Naive thymus-derived CD4-positive, alpha-beta T cell (primary cell): ENCODE results near the gene QSOX2. TPM values are rescaled to one million over a fixed set of nuclear protein-coding genes. Genes with fewer than 3 reads are reported as not detected.

ENCODE experiments used
- ATAC-seq: fragments of 150-1000 bp; cut with Tn5 transposase; 2 replicates; pipeline ENCODE4 v1.10.0; 2021; ENCODE audit warnings: mild to moderate bottlenecking, moderate library complexity
- CTCF ChIA-PET: fragments of 350-600 bp; sonication (Branson Sonifier 250); formaldehyde crosslinking; loops from one replicate; lab custom pipeline; 2021; ENCODE audit warnings: antibody characterized with exemption; lab: Charles Lee
- POLR2A ChIA-PET: fragments of 350-600 bp; sonication (Branson Sonifier 250); formaldehyde crosslinking; loops from one replicate; lab custom pipeline; 2021; ENCODE audit warnings: antibody characterized with exemption, inconsistent platforms; lab: Charles Lee
- DNase-seq, 9 donors: peaks; one replicate each; pipeline versions ENCODE4 v3.0.0 to v3.0.0-alpha.2; 2020 to 2022; ENCODE audit warnings: mixed read lengths in 1 of 9
- H3K27ac ChIP-seq: one replicate; pipeline ENCODE4 v1.7.0; 2013; ENCODE audit warnings: mild to moderate bottlenecking, low read depth, low read length, moderate library complexity
- H3K27me3 ChIP-seq, 2 donors: one replicate each; pipeline ENCODE4 v1.7.0; 2013; ENCODE audit warnings: low read length in 2 of 2, mild to moderate bottlenecking in 2 of 2, moderate library complexity in 2 of 2; ENCODE audit not compliant: control insufficient read depth in 2 of 2, insufficient read depth in 2 of 2
- H3K36me3 ChIP-seq, 3 experiments: 1 replicate in 2 of 3; 2 replicates in 1 of 3; pipeline ENCODE4 v1.7.0; 2013; ENCODE audit warnings: low read length in 3 of 3, mild to moderate bottlenecking in 3 of 3, moderate library complexity in 1 of 3; ENCODE audit not compliant: insufficient read depth in 3 of 3, control insufficient read depth in 2 of 3
- H3K4me1 ChIP-seq, 2 donors: one replicate each; pipeline ENCODE4 v1.7.0; 2013; ENCODE audit warnings: low read length in 2 of 2, mild to moderate bottlenecking in 2 of 2, moderate library complexity in 1 of 2; ENCODE audit not compliant: control insufficient read depth in 2 of 2, insufficient read depth in 2 of 2
- H3K4me3 ChIP-seq: 2 replicates; pipeline ENCODE4 v1.7.0; 2013; ENCODE audit warnings: mild to moderate bottlenecking, low read length
- H3K9me3 ChIP-seq, 3 experiments: 1 replicate in 2 of 3; 2 replicates in 1 of 3; pipeline ENCODE4 v1.7.0; 2013; ENCODE audit warnings: low read length in 3 of 3; ENCODE audit not compliant: control insufficient read depth in 2 of 3
- H3K27ac Mint-ChIP-seq, 9 donors: one replicate each; pipeline ENCODE4 v1.8.0; 2020 to 2022; ENCODE audit warnings: mixed read lengths in 9 of 9, mild to moderate bottlenecking in 8 of 9, moderate library complexity in 5 of 9, inconsistent platforms in 2 of 9
- H3K27me3 Mint-ChIP-seq, 5 donors: one replicate each; pipeline ENCODE4 v1.8.0; 2021 to 2022; ENCODE audit warnings: mixed read lengths in 5 of 5, mild to moderate bottlenecking in 1 of 5
- H3K36me3 Mint-ChIP-seq, 5 donors: one replicate each; pipeline ENCODE4 v1.8.0; 2020 to 2022; ENCODE audit warnings: mixed read lengths in 5 of 5, mild to moderate bottlenecking in 3 of 5, inconsistent platforms in 1 of 5
- H3K4me1 Mint-ChIP-seq, 7 donors: one replicate each; pipeline ENCODE4 v1.8.0; 2020 to 2022; ENCODE audit warnings: mixed read lengths in 7 of 7, mild to moderate bottlenecking in 3 of 7, inconsistent platforms in 1 of 7
- H3K4me3 Mint-ChIP-seq, 10 donors: one replicate each; pipeline ENCODE4 v1.8.0; 2020 to 2022; ENCODE audit warnings: mild to moderate bottlenecking in 10 of 10, mixed read lengths in 10 of 10, moderate library complexity in 6 of 10, inconsistent platforms in 2 of 10
- H3K9me3 Mint-ChIP-seq, 11 donors: one replicate each; pipeline ENCODE4 v1.8.0; 2020 to 2022; ENCODE audit warnings: mixed read lengths in 11 of 11, mild to moderate bottlenecking in 4 of 11, inconsistent platforms in 1 of 11, moderate library complexity in 1 of 11
- intact Hi-C, 2 donors: fragments of 100-400 bp; cut with micrococcal nuclease; formaldehyde crosslinking; loops; one replicate each; pipeline ENCODE4 v1.15.1; 2023
- polyA plus RNA-seq, 2 donors: library from polyadenylated mRNA; unstranded; fragments of 300-500 nt; fragmentation: Illumina TruSeq; gene quantifications; one replicate each; pipeline ENCODE4 v1.2.3, GENCODE V29; 2021
- total RNA-seq, 6 experiments: library from RNA in 5 of 6; stranded (reverse) in 5 of 6; gene quantifications; 1 replicate in 5 of 6; 2 replicates in 1 of 6; pipeline ENCODE4 v1.2.3 and lab custom pipeline; 2021 to 2026

QSOX2 gene
- total and polyA plus RNA-seq, 7 experiments from 2014 or later, result 0.26 to 15.9 (median 11.9) TPM

DNA sequence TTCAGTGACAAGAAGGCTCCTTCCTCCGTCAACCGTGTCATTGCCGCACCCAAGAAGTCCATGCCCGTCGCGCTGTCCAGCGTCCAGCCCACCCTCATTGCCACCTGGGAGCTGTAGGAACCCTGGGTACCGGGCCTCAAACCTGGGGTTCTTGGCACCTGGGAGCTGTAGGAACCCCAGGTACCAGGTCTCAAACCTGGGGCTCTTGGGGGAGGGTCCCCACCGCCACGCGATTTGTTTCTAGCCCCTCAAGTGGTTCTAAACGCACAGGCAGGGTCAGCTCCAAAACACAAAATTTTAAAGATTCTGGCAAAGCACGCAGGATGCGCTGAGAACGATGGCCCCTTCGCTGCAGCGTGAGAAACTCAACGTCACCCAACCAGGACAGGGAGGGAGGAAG, 58.4 kb downstream of the QSOX2 start:
- Histone ChIP-seq H3K27me3 (no peaks in the 10 kb centered on the region), H3K4me3 (no peak overlapping the region), H3K27ac (no peak overlapping the region), H3K36me3 (no peaks in the 10 kb centered on the region), H3K9me3 (no peaks in the 10 kb centered on the region), H3K4me1 (no peaks in the 10 kb centered on the region)
- no peak for DNase-seq
- CTCF ChIA-PET, result no interaction called here
- no peak for ATAC-seq
- intact Hi-C loops, result no loop called here
- no peaks in the 10 kb centered on the region for H3K4me1 Mint-ChIP-seq
- H3K4me3 Mint-ChIP-seq, result no peak overlapping the region
- H3K27ac Mint-ChIP-seq, result no peak overlapping the region
- POLR2A ChIA-PET, result no interaction called here
- H3K27me3 Mint-ChIP-seq, result peaks cover 18 to 43% (median 24%) of the 10 kb centered on the region in 5 donors
- H3K9me3 Mint-ChIP-seq, result peaks cover 0 to 1% (median 0%) of the 10 kb centered on the region in 11 donors
- no peaks in the 10 kb centered on the region for H3K36me3 Mint-ChIP-seq

DNA sequence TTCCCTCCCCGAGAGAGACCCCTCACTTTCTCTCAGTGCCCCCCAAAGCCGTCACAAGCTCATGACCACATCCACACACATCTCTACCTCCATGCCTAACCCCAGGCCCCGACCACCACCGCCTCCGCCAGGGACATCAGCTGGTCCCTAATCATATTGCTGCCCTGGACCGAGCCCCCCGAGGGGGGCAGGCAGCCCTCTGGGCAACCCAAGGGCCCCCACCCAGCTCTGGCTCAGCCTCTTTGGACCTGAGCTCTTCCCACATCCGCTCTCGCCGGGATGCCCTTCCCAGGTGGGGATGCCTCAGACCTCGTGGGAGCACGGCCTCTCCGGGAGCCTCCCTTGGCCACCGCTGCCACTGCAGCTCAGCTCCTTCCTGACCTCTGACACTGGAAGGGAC, 59.2 kb downstream of the QSOX2 start:
- peaks cover 12 to 39% (median 20%) of the 10 kb centered on the region in 5 donors for H3K27me3 Mint-ChIP-seq
- DNase-seq, result no peak

DNA sequence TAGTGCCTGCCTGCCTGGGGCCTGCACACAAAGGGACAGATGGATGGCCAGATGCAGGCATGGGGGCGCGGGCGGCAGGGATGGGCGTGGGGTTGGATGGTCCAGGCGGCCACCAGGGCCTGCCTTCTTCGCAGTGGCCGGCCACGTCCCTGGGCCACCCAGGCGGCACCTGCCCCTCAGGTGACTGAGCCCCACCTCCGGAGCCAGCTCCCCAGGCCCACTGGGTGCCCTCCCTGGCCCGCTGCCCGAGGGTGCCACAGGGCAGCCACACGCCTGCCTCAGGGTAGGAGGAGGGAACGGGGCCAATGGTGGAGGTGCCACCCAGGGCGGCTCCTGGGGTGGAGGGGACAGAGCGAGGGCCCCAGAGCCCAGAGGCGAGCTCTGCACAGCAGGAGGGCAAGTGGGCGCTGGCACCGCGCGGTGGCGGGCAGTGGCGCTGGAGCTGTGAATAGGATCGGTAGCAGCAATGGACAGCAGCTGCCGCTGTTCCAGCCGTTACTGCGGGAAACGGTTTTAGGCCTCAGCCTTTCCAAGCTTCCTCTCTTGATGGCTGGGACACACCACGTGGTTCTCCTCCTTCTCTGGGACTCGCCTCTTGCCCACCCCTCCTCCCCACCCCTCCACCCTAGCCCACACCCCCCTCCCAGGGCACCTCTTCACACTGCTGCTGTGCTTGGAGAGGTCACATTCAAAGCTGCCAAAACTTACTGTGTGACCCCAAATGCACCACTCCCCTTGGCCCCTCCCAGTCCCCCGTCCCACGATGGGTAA, 59.8 kb downstream of the QSOX2 start:
- Mint-ChIP-seq H3K4me1 (no peaks in the 10 kb centered on the region), H3K9me3 (peaks cover 0 to 1% (median 0%) of the 10 kb centered on the region in 11 donors), H3K36me3 (no peaks in the 10 kb centered on the region), H3K27me3 (peaks cover 7 to 34% (median 15%) of the 10 kb centered on the region in 5 donors), H3K4me3 (no peak overlapping the region), H3K27ac (no peak overlapping the region)
- Histone ChIP-seq H3K27me3 (no peaks in the 10 kb centered on the region), H3K36me3 (no peaks in the 10 kb centered on the region), H3K4me3 (no peak overlapping the region), H3K27ac (no peak overlapping the region), H3K9me3 (no peaks in the 10 kb centered on the region), H3K4me1 (no peaks in the 10 kb centered on the region)
- POLR2A ChIA-PET, result no interaction called here
- ATAC-seq (no peak), DNase-seq (no peak)
- CTCF ChIA-PET, result no interaction called here
- intact Hi-C loops, result no loop called here

More for the DNA sequence above, 59.2 kb downstream of the QSOX2 start:
- Mint-ChIP-seq H3K27ac (no peak overlapping the region), H3K4me3 (no peak overlapping the region), H3K36me3 (no peaks in the 10 kb centered on the region), H3K9me3 (peaks cover 0 to 1% (median 0%) of the 10 kb centered on the region in 11 donors), H3K4me1 (no peaks in the 10 kb centered on the region)
- no peaks in the 10 kb centered on the region for H3K27me3 ChIP-seq
- H3K4me3 ChIP-seq, result no peak overlapping the region
- no peak overlapping the region for H3K27ac ChIP-seq
- intact Hi-C loops, result no loop called here
- CTCF ChIA-PET, result no interaction called here
- H3K4me1 ChIP-seq, result no peaks in the 10 kb centered on the region
- no peaks in the 10 kb centered on the region for H3K36me3 ChIP-seq
- H3K9me3 ChIP-seq, result no peaks in the 10 kb centered on the region
- POLR2A ChIA-PET, result no interaction called here
- no peak for ATAC-seq

DNA sequence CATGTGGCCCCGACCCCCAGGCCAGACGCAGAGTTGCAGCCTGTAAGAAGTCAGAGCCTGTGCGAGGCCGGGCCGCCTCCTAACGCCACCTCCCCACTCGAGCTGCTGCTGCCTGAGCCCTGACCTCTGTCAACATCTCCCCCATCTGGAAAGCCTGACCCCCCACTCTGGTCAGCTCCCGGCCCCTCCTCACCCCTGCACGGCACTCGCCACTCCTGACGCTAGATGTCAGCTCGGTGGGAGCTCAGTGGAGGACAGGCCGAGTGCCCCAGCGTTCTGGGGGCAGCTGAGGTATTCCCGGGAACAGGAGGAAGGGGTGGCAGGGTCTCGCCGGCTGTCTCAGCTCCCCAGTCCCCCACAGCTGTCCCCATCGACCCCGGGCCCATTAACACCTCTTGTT, 60.5 kb downstream of the QSOX2 start:
- DNase-seq, result no peak
- no peaks in the 10 kb centered on the region for H3K36me3 Mint-ChIP-seq
- Histone ChIP-seq H3K9me3 (no peaks in the 10 kb centered on the region), H3K27ac (no peak overlapping the region), H3K36me3 (no peaks in the 10 kb centered on the region), H3K4me1 (no peaks in the 10 kb centered on the region), H3K27me3 (no peaks in the 10 kb centered on the region), H3K4me3 (no peak overlapping the region)
- H3K4me1 Mint-ChIP-seq, result no peaks in the 10 kb centered on the region
- H3K9me3 Mint-ChIP-seq, result peaks cover 0 to 1% (median 0%) of the 10 kb centered on the region in 11 donors
- peaks cover 0 to 33% (median 15%) of the 10 kb centered on the region in 5 donors for H3K27me3 Mint-ChIP-seq
- intact Hi-C loops, result no loop called here
- H3K4me3 Mint-ChIP-seq, result no peak overlapping the region
- ATAC-seq, result no peak
- CTCF ChIA-PET, result no interaction called here
- POLR2A ChIA-PET, result no interaction called here
- H3K27ac Mint-ChIP-seq, result no peak overlapping the region

DNA sequence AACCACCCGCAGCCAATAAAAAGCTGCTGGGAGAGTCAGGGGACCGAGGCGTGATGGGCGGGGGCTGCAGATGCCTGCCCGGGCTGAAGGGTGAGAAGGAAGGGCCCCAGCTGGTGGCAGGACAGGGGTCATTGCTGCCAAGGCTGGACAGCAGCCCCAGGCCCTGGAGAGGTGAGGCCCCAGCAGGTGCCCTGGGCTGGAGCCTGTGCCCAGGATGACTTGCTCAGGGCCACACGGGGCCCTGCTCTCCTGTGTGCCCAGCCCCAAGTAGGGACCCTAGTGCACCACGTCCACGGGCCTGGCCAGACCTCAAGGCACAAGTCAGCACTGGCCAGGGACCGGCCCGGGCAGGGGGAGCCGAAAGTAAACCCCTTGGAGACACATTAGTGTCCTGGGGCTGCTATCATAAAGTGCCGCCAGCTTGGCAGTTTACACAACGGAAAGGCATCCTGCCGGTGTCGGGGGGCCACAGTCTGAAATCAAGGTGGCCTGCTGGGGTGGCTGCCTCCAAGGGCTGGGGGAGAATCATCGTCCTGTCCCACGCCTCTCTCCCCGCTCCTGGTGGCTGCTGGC, 62.7 kb downstream of the QSOX2 start:
- intact Hi-C loops, result no loop called here
- ATAC-seq, result no peak
- no peak for DNase-seq
- H3K4me1 Mint-ChIP-seq, result no peaks in the 10 kb centered on the region
- no peaks in the 10 kb centered on the region for H3K4me1 ChIP-seq
- ChIA-PET CTCF (no interaction called here), POLR2A (no interaction called here)
- H3K27me3 Mint-ChIP-seq, result peaks cover 0 to 30% (median 7%) of the 10 kb centered on the region in 5 donors
- H3K36me3 ChIP-seq, result no peaks in the 10 kb centered on the region
- peaks cover 0 to 1% (median 0%) of the 10 kb centered on the region in 11 donors for H3K9me3 Mint-ChIP-seq
- H3K27me3 ChIP-seq, result no peaks in the 10 kb centered on the region
- no peak overlapping the region for H3K4me3 Mint-ChIP-seq
- H3K9me3 ChIP-seq, result no peaks in the 10 kb centered on the region
- no peak overlapping the region for H3K27ac Mint-ChIP-seq
- no peaks in the 10 kb centered on the region for H3K36me3 Mint-ChIP-seq
- H3K4me3 ChIP-seq, result no peak overlapping the region
- no peak overlapping the region for H3K27ac ChIP-seq

DNA sequence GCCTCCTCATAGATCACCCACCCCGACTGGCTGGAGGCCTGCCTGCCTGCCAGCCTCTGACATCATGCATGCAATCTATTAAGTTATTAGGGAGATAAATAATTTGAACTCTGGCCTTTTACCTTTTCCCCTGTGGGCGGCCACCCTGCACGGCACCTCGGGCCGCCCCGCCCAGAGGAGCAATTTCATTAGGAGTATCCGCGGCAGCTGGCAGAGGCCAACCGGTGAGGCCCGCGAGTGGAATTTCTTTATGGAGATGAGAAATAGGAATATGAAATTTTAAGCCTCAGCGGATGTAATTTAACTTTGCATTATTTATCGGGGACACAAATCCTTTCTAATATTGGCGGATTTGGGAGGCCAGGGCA, 63.2 kb downstream of the QSOX2 start:
- ChIA-PET POLR2A (no interaction called here), CTCF (interaction anchor here (0.6 kb wide), 1 partner anchor 100 kb away, joined by 3 read pairs; no protein-coding TSS in a partner anchor)
- DNase-seq, result no peak
- Mint-ChIP-seq H3K27me3 (peaks cover 0 to 28% (median 4%) of the 10 kb centered on the region in 5 donors), H3K4me3 (no peak overlapping the region), H3K9me3 (peaks cover 0 to 1% (median 0%) of the 10 kb centered on the region in 11 donors), H3K4me1 (no peaks in the 10 kb centered on the region), H3K36me3 (no peaks in the 10 kb centered on the region), H3K27ac (no peak overlapping the region)
- Histone ChIP-seq H3K4me1 (no peaks in the 10 kb centered on the region), H3K9me3 (no peaks in the 10 kb centered on the region), H3K4me3 (no peak overlapping the region), H3K36me3 (no peaks in the 10 kb centered on the region), H3K27ac (no peak overlapping the region), H3K27me3 (no peaks in the 10 kb centered on the region)
- ATAC-seq, result no peak
- intact Hi-C loops, result no loop called here
